Glutamatergic neuron (in vitro differentiated cells): ENCODE data around the gene C19orf67. TPM values are rescaled to one million over a fixed set of nuclear protein-coding genes. Genes with fewer than 3 reads are reported as not detected.
A peak's percentile ranks its signal among the peaks of the same experiment; 100 is the strongest.
"Not testable (repeated sequence)": the region's sequence is repeated elsewhere in the genome, so short reads cannot be mapped to it uniquely, and the experiment has no call there.

Source experiments
- DNase-seq: peaks from one replicate; pipeline ENCODE4 v3.0.0; 2022
- H3K27ac Mint-ChIP-seq: one replicate; pipeline ENCODE4 v1.8.0; 2020; ENCODE audit warnings: mild to moderate bottlenecking, mixed read lengths, inconsistent platforms; ENCODE audit not compliant: unreplicated experiment
- H3K27me3 Mint-ChIP-seq: one replicate; pipeline ENCODE4 v1.8.0; 2020; ENCODE audit warnings: mild to moderate bottlenecking, moderate library complexity, mixed read lengths, inconsistent platforms; ENCODE audit not compliant: unreplicated experiment
- H3K36me3 Mint-ChIP-seq: one replicate; pipeline ENCODE4 v1.8.0; 2020; ENCODE audit warnings: mild to moderate bottlenecking, mixed read lengths, inconsistent platforms; ENCODE audit not compliant: unreplicated experiment
- H3K4me1 Mint-ChIP-seq: one replicate; pipeline ENCODE4 v1.8.0; 2020; ENCODE audit warnings: mild to moderate bottlenecking, low read depth, mixed read lengths, inconsistent platforms; ENCODE audit not compliant: unreplicated experiment
- H3K4me3 Mint-ChIP-seq: one replicate; pipeline ENCODE4 v1.8.0; 2020; ENCODE audit warnings: mild to moderate bottlenecking, mixed read lengths, inconsistent platforms; ENCODE audit not compliant: unreplicated experiment
- H3K9me3 Mint-ChIP-seq: one replicate; pipeline ENCODE4 v1.8.0; 2020; ENCODE audit warnings: mild to moderate bottlenecking, moderate library complexity, mixed read lengths, inconsistent platforms; ENCODE audit not compliant: unreplicated experiment
- total RNA-seq: library from RNA; stranded (reverse); fragmentation: NEBNext Ultra II Directional; extraction: Animal tissue kit (Norgen Biotek cat#: 25700); gene quantifications from one replicate; pipeline ENCODE4 v1.2.1, GENCODE V29; 2021; ENCODE audit not compliant: unreplicated experiment
- TF ChIP-seq, protein P1 (sequence below): fragments of 200-600 bp; sonication (generic); IDR thresholded peaks from one replicate; pipeline ENCODE4 v1.5.0; 2021; ENCODE audit not compliant: partially characterized antibody, unreplicated experiment

Gene C19orf67
- total RNA-seq, 1 donor from 2014 or later, result 0.71 TPM

DNA sequence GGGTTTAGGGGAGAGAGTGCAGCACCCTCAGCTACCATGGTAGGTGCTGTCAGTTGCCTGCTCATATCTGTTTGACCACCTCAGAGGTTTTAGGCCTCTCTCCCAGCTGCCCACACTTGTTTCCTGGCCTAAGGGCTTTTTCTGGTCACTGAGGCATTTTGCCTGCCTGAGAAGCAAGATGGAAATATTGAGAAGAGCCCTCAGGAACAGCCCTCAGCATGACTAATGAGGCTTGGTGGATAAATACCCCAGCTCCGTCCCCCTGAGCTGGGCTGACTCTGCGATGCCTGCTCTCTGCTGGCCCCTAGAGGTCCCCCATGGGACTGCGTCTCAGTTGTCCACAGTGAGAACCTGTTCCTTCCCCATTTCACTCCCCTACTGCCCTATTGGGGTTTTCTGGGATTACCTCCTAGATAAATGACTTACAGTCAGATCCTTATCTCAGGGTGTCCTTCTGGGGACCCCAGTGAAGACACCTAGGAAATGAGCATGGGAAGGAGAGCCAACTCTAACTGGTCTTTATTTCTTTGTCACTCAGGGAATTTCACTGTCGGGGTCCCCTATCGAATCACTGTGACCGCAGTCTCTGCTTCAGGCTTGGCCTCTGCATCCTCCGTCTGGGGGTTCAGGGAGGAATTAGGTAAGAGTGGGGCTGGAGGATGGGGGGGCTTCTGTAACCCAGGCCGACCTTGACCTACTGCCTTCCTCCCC, 37.0 kb downstream of the C19orf67 start:
- H3K9me3 Mint-ChIP-seq, result peaks cover 2% of the 10 kb centered on the region
- no peaks in the 10 kb centered on the region for H3K4me1 Mint-ChIP-seq
- no peaks in the 10 kb centered on the region for H3K36me3 Mint-ChIP-seq
- no peak overlapping the region for H3K27ac Mint-ChIP-seq
- DNase-seq, result peak; percentile 78
- H3K27me3 Mint-ChIP-seq, result no peaks in the 10 kb centered on the region
- TF ChIP-seq, protein P1, sequence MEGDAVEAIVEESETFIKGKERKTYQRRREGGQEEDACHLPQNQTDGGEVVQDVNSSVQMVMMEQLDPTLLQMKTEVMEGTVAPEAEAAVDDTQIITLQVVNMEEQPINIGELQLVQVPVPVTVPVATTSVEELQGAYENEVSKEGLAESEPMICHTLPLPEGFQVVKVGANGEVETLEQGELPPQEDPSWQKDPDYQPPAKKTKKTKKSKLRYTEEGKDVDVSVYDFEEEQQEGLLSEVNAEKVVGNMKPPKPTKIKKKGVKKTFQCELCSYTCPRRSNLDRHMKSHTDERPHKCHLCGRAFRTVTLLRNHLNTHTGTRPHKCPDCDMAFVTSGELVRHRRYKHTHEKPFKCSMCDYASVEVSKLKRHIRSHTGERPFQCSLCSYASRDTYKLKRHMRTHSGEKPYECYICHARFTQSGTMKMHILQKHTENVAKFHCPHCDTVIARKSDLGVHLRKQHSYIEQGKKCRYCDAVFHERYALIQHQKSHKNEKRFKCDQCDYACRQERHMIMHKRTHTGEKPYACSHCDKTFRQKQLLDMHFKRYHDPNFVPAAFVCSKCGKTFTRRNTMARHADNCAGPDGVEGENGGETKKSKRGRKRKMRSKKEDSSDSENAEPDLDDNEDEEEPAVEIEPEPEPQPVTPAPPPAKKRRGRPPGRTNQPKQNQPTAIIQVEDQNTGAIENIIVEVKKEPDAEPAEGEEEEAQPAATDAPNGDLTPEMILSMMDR, result peak; percentile 82
- H3K4me3 Mint-ChIP-seq, result no peak overlapping the region

DNA sequence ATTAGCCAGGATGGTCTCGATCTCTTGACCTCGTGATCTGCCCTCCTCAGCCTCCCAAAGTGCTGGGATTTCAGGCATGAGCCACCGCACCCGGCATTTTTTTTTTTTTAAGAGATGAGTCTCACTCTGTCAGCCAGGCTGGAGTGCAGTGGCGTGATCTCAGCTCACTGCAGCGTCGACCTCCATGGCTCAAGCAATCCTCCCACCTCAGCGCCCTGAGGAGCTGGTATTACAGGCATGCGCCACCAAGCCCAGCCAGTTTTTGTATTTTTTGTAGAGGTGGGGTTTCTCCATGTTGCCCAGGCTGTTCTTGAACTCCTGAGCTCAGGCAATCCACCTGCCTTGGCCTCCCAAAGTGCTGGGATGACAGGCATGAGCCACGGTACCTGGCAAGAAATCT, 37.7 kb downstream of the C19orf67 start:
- not testable (repeated sequence) for H3K4me3 Mint-ChIP-seq, H3K36me3 Mint-ChIP-seq, H3K27ac Mint-ChIP-seq, H3K27me3 Mint-ChIP-seq, H3K9me3 Mint-ChIP-seq, DNase-seq, H3K4me1 Mint-ChIP-seq

DNA sequence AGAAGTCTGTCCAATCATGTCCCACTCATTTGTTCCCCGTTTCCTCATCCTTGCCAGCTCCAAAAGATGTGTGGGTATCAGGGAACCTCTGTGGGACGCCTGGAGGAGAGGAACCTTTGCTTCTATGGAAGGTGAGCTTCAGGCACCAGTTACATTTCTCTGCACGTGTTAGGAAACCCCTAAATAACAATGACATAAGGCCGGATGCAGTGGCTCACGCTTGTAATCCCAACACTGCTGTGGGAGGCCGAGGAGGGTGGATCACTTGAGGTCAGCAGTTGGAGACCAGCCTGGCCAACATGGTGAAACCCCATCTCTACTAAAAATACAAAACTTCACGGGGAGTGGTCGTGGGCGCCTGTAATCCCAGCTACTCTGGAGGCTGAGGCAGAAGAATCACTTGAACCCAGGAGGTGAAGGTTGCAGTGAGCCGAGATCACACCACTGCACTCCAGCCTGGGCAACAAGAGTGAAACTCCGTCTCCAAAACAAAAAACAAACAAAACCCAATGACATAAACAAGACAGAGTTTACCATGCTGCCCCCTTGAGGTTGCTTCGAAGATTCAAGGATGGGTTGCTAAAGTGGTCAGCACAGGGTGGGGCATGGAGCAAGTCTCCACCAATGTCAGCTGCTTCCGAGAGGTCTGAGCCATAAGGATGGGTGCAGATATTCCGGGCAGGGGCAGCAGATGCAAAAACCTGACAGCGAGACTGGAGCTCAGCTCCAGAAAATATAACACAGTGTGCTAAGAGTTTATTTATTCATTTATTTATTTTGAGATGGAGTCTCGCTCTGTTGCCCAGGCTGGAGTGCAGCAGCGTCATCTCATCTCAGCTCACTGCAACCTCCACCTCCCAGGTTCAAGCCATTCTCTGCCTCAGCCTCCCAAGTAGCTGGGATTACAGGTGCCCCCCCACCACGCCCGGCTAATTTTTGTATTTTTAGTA, 42.6 kb downstream of the C19orf67 start:
- H3K4me1 Mint-ChIP-seq, H3K27me3 Mint-ChIP-seq, H3K9me3 Mint-ChIP-seq, H3K4me3 Mint-ChIP-seq, H3K36me3 Mint-ChIP-seq, H3K27ac Mint-ChIP-seq: not testable (repeated sequence)
- peak; percentile 46 for DNase-seq
- TF ChIP-seq, protein P1, result peak; percentile 61

DNA sequence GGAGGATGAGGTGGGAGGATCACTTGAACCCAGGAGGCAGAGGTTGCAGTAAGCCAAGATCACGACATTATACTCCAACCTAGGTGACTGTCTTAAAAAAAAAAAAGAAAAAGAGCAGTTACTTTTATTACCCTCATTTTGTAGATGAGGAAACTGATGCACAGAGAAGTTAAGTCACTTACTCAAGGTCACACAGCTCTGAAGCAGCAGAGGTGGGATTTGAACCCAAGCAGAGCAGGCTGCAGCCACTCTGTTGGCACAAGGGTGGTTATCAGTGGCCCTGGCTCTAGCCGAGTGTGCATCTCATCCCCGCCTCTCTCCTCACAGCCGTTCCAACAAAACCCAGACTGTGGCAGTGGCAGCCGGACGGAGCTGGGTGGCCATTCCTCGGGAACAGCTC, 46.4 kb downstream of the C19orf67 start:
- TF ChIP-seq, protein P1, result no peak
- peaks cover 6% of the 10 kb centered on the region for H3K27me3 Mint-ChIP-seq
- H3K4me3 Mint-ChIP-seq, result no peak overlapping the region
- no peaks in the 10 kb centered on the region for H3K36me3 Mint-ChIP-seq
- DNase-seq, result no peak
- no peaks in the 10 kb centered on the region for H3K9me3 Mint-ChIP-seq
- no peaks in the 10 kb centered on the region for H3K4me1 Mint-ChIP-seq
- no peak overlapping the region for H3K27ac Mint-ChIP-seq

DNA sequence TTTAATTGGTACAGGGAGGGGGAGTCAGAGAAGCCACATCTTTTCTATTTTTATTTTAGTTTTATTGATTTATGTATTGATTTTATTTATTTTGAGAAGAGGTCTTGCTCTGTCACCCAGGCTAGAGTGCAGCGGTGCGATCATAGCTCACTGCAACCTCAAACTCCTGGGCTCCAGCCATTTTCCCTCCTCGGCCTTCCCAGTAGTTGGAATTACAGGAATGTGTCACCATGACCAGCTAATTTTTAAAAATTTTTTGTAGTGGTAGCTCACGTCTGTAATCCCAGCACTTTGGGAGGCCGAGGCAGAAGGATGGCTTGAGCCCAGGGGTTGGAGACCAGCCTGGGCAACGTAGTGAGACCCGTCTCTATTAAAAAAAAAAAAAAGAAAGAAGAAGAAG, 49.9 kb downstream of the C19orf67 start:
- peaks cover 10% of the 10 kb centered on the region for H3K27me3 Mint-ChIP-seq
- H3K36me3 Mint-ChIP-seq, result no peaks in the 10 kb centered on the region
- H3K9me3 Mint-ChIP-seq, result peaks cover 2% of the 10 kb centered on the region
- no peak overlapping the region for H3K4me3 Mint-ChIP-seq
- no peak overlapping the region for H3K27ac Mint-ChIP-seq
- TF ChIP-seq, protein P1, result no peak
- DNase-seq, result no peak
- no peaks in the 10 kb centered on the region for H3K4me1 Mint-ChIP-seq
